Kidney tubule cell (primary cell): ENCODE results near the gene PADI1.

ENCODE experiments used
- DNase-seq: peaks from one replicate; pipeline ENCODE4 v3.0.0-alpha.2; 2018; ENCODE audit warnings: low spot score

PADI1 gene

GRCh38 chr1:17274186-17275170 lies 69.5 kb downstream of the PADI1 start:
- DNase-seq: peak; percentile 39

GRCh38 chr1:17276568-17276967 lies 71.6 kb downstream of the PADI1 start:
- DNase-seq: peak; percentile 86

- DNase-seq: no peak
Observed at GRCh38 chr1:17277511-17278159, 72.7 kb downstream of the PADI1 start.

GRCh38 chr1:17278996-17279830 lies 74.3 kb downstream of the PADI1 start:
- DNase-seq: no peak

GRCh38 chr1:17280436-17280835 lies 75.5 kb downstream of the PADI1 start:
- no peak for DNase-seq

- no peak for DNase-seq
Observed at GRCh38 chr1:17280894-17281293, 76.0 kb downstream of the PADI1 start.

- no peak for DNase-seq
Observed at GRCh38 chr1:17281775-17282181, 76.8 kb downstream of the PADI1 start.

- DNase-seq: no peak
Observed at GRCh38 chr1:17282836-17283235, 77.9 kb downstream of the PADI1 start.

GRCh38 chr1:17286646-17287045 lies 81.7 kb downstream of the PADI1 start:
- DNase-seq: no peak

- DNase-seq: peak; percentile 70
Observed at GRCh38 chr1:17287130-17287776, 82.3 kb downstream of the PADI1 start.

GRCh38 chr1:17289721-17290120 lies 84.8 kb downstream of the PADI1 start:
- peak; percentile 13 for DNase-seq

GRCh38 chr1:17290553-17290952 lies 85.6 kb downstream of the PADI1 start:
- no peak for DNase-seq

GRCh38 chr1:17292299-17293160 lies 87.6 kb downstream of the PADI1 start:
- peak; percentile 17 for DNase-seq

- DNase-seq: no peak
Observed at GRCh38 chr1:17293681-17294425, 88.9 kb downstream of the PADI1 start.

GRCh38 chr1:17295292-17295691 lies 90.4 kb downstream of the PADI1 start:
- DNase-seq: no peak
